Colonic mucosa (tissue), 4 donors: Measurements from ENCODE around the gene NEUROD1. TPM values are rescaled to one million over a fixed set of nuclear protein-coding genes. Genes with fewer than 3 reads are reported as not detected.

Source experiments
- DNase-seq: peaks from one replicate; pipeline ENCODE4 v3.0.0-alpha.2; 2020
- H3K27ac ChIP-seq: fragments of 200-600 bp; one replicate; pipeline ENCODE4 v1.8.0; 2021
- H3K27me3 ChIP-seq: fragments of 200-600 bp; one replicate; pipeline ENCODE4 v1.8.0; 2021
- H3K36me3 ChIP-seq: fragments of 200-600 bp; one replicate; pipeline ENCODE4 v1.8.0; 2021
- H3K4me1 ChIP-seq: fragments of 200-600 bp; one replicate; pipeline ENCODE4 v1.8.0; 2021; ENCODE audit warnings: mild to moderate bottlenecking
- H3K4me3 ChIP-seq: fragments of 200-600 bp; one replicate; pipeline ENCODE4 v1.8.0; 2021
- H3K9ac ChIP-seq, 2 donors: one replicate each; pipeline ENCODE4 v1.7.0; 2013; ENCODE audit warnings: control low read depth in 2 of 2, low read depth in 2 of 2, low read length in 2 of 2
- H3K9me3 ChIP-seq: fragments of 200-600 bp; one replicate; pipeline ENCODE4 v1.8.0; 2021
- CTCF ChIP-seq: fragments of 200-600 bp; IDR thresholded peaks from one replicate; pipeline ENCODE4 v1.8.0; 2022; ENCODE audit warnings: antibody characterized with exemption, mild to moderate bottlenecking
- intact Hi-C: fragments of 100-400 bp; cut with DNase I; formaldehyde crosslinking; loops from one replicate; pipeline ENCODE4 v1.14.1; 2022
- total RNA-seq, 2 donors: library from RNA; stranded (reverse); fragmentation: NEBNext Ultra II Directional in 1 of 2; extraction: Animal tissue kit (Norgen Biotek cat#: 25700) in 1 of 2; gene quantifications; one replicate each; pipeline ENCODE4 v1.2.1, GENCODE V29; 2021
- donor health status: healthy.
- donor health status: DM: no; HTN: no; CAD: no.
- donor health status: DM: no; HTN: no; CAD: no.

The NEUROD1 gene
- total RNA-seq, 2 donors from 2014 or later = 1.8 to 3.0 TPM

DNA sequence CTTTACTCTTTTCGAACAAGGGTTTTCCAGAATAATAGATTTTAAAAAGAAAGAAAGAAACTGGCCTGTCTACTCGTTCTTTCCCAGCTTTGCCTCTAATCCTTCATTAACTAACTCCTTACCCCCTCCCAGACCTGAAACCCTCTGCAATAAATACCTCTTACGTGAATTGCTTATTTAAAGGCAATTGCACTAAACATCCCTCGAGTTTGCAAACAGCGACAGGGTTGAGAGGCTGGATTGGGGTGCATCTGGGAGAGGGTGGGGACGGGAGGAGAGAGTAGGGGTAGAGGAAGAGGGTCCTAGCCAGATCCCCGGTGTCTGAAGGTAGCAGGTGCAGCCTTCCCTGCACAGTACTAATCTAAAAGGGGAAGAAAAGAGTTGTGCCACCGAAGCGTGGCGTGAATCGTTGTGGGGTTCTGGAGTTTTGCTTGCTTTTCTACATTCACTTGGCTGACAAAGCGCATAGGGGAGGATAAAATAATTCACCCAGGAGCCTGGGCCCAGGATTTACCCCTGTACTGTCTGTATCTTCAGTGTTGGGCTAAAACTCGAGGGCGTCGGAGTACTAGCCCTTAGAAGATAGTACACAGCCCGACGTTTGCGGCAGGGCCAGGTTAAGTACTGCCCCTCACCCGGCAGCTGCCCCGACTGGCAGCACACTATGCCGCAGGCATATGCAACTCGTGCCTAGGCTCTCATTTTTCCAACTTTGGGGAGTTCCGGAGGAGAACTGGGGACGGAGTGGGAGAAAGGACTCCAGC is 1.9 kb upstream of the NEUROD1 start:
- DNase-seq = no peak
- H3K9ac ChIP-seq = no peak overlapping the region
- no peak overlapping the region for H3K4me3 ChIP-seq
- H3K27ac ChIP-seq = no peak overlapping the region
- no peaks in the 10 kb centered on the region for H3K4me1 ChIP-seq
- H3K27me3 ChIP-seq = peaks cover 80% of the 10 kb centered on the region
- H3K36me3 ChIP-seq = no peaks in the 10 kb centered on the region
- H3K9me3 ChIP-seq = no peaks in the 10 kb centered on the region
- intact Hi-C loops = no loop called here
- no peak for TF ChIP-seq CTCF

GRCh38 chr2:181680937-181681811 is 857 bp upstream of the NEUROD1 start:
- no peaks in the 10 kb centered on the region for H3K36me3 ChIP-seq
- H3K27ac ChIP-seq = no peak overlapping the region
- no peak overlapping the region for H3K9ac ChIP-seq
- H3K27me3 ChIP-seq = peaks cover 80% of the 10 kb centered on the region
- no peak for TF ChIP-seq CTCF
- no peak overlapping the region for H3K4me3 ChIP-seq
- H3K9me3 ChIP-seq = no peaks in the 10 kb centered on the region
- intact Hi-C loops = no loop called here
- DNase-seq = no peak
- H3K4me1 ChIP-seq = no peaks in the 10 kb centered on the region

- Histone ChIP-seq H3K36me3 (no peaks in the 10 kb centered on the region), H3K27ac (no peak overlapping the region), H3K9ac (no peak overlapping the region), H3K27me3 (peaks cover 66% of the 10 kb centered on the region), H3K4me3 (no peak overlapping the region), H3K4me1 (no peaks in the 10 kb centered on the region), H3K9me3 (no peaks in the 10 kb centered on the region)
- DNase-seq = no peak
- intact Hi-C loops = no loop called here
- no peak for TF ChIP-seq CTCF
Measured at GRCh38 chr2:181679544-181679979, 755 bp downstream of the NEUROD1 start.

GRCh38 chr2:181678861-181679543 is 1.3 kb downstream of the NEUROD1 start:
- Histone ChIP-seq H3K4me3 (no peak overlapping the region), H3K9ac (no peak overlapping the region), H3K4me1 (no peaks in the 10 kb centered on the region), H3K27me3 (peaks cover 60% of the 10 kb centered on the region), H3K36me3 (no peaks in the 10 kb centered on the region), H3K9me3 (no peaks in the 10 kb centered on the region), H3K27ac (no peak overlapping the region)
- TF ChIP-seq CTCF = no peak
- no peak for DNase-seq
- intact Hi-C loops = no loop called here

DNA sequence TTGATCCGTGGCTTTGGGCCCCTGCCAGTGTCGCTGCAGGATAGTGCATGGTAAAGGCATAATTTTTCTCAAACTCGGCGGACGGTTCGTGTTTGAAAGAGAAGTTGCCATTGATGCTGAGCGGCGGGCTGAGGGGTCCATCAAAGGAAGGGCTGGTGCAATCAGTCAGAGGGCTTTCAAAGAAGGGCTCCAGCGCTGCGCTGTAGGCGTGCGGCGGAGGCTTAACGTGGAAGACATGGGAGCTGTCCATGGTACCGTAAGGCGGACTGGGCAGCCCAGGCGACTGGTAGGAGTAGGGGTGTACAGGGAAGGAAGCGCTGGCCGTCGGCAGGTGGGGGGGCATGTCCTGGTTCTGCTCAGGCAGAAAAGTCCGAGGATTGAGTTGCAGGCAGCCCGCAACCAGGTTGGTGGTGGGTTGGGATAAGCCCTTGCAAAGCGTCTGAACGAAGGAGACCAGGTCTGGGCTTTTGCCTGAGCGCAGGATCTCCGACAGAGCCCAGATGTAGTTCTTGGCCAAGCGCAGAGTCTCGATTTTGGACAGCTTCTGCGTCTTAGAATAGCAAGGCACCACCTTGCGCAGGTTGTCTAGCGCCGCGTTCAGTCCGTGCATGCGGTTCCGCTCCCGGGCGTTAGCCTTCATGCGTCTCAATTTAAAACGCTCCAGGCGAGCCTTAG is 2.3 kb downstream of the NEUROD1 start:
- Histone ChIP-seq H3K36me3 (no peaks in the 10 kb centered on the region), H3K4me3 (no peak overlapping the region), H3K27ac (no peak overlapping the region), H3K9ac (no peak overlapping the region), H3K4me1 (no peaks in the 10 kb centered on the region), H3K9me3 (no peaks in the 10 kb centered on the region), H3K27me3 (peaks cover 51% of the 10 kb centered on the region)
- intact Hi-C loops = no loop called here
- no peak for TF ChIP-seq CTCF
- peak; percentile 56 for DNase-seq
